LNCAP (cell line): Measurements from ENCODE around the gene CCNG1.

Experiments
- TF ChIP-seq, protein P1 (sequence below): fragments of 450-650 bp; IDR thresholded peaks from 2 replicates; pipeline ENCODE4 v1.5.1; 2017; ENCODE audit warnings: mild to moderate bottlenecking

CCNG1 gene

DNA sequence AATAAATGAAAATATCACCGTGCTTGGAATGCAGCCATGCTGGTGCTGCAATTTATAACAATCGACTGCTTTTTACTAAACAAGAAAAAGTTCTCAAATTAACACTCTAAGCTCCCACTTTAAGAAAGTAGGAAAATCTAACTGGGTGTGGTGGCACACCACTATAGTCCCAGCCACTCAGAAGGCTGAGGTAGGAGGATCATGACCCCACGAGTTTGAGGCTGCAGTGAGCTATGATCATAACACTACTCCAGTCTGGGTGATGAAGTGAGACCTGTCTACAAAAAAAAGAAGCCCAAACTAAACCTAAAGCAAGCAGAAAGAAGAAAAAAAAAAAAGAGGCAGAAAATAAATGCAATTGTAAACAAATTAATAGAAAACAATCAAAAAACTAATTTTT lies 10.5 kb downstream of the CCNG1 start:
- TF ChIP-seq, protein P1, sequence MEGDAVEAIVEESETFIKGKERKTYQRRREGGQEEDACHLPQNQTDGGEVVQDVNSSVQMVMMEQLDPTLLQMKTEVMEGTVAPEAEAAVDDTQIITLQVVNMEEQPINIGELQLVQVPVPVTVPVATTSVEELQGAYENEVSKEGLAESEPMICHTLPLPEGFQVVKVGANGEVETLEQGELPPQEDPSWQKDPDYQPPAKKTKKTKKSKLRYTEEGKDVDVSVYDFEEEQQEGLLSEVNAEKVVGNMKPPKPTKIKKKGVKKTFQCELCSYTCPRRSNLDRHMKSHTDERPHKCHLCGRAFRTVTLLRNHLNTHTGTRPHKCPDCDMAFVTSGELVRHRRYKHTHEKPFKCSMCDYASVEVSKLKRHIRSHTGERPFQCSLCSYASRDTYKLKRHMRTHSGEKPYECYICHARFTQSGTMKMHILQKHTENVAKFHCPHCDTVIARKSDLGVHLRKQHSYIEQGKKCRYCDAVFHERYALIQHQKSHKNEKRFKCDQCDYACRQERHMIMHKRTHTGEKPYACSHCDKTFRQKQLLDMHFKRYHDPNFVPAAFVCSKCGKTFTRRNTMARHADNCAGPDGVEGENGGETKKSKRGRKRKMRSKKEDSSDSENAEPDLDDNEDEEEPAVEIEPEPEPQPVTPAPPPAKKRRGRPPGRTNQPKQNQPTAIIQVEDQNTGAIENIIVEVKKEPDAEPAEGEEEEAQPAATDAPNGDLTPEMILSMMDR: no peak

DNA sequence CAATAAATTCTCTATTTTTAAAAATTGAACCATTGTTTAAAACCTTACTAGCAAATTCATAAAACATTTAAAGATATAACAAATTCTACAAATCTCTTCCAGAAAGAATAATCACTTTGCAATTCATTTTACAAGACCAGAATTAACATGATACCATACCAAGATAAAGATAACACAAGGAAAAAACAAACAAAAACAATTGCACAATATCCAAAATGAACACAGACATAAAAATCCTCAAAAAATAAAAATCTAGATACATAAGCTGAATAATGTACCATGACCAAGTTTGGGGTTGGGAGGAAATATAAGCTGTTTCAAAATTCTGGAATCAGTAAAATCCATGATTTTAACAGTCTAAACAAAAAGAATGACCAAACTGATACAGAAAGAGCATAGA lies 11.1 kb downstream of the CCNG1 start:
- TF ChIP-seq, protein P1: no peak

DNA sequence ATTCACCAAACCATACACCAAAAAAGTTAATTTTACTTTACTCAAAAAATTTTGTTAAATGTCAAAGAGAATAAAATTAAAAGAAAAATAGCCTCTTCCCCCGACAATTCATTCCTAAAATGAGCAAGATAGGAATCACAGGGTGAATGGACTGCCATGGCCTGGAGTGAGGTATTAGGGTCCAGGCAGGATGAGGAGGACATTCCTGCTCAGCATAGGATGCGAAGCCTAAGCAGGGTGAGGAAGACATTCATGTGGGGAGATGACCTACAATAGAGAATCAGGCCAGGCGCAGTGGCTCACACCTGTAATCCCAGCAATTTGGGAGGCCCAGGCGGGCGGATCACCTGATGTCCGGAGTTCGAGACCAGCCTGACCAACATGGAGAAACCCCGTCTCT lies 14.1 kb downstream of the CCNG1 start:
- TF ChIP-seq, protein P1: no peak

DNA sequence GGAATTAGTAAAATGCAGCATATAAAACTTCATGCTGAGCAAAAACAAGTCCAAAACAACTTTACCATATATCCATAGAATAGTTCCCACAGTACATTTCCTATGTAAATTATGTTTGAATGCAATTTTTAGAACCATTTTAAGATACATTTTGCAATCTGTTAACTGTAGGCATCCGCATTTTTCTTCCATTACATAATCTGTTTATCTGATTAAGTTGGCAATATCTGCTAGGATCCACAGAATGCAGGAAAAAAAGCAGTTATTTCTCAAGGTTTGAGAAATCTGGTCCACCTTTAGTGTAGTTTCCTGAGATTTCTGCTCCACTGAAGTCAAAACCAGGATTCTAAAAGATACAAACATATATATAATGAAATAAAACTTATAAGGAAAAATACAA lies 16.3 kb downstream of the CCNG1 start:
- TF ChIP-seq, protein P1: no peak

DNA sequence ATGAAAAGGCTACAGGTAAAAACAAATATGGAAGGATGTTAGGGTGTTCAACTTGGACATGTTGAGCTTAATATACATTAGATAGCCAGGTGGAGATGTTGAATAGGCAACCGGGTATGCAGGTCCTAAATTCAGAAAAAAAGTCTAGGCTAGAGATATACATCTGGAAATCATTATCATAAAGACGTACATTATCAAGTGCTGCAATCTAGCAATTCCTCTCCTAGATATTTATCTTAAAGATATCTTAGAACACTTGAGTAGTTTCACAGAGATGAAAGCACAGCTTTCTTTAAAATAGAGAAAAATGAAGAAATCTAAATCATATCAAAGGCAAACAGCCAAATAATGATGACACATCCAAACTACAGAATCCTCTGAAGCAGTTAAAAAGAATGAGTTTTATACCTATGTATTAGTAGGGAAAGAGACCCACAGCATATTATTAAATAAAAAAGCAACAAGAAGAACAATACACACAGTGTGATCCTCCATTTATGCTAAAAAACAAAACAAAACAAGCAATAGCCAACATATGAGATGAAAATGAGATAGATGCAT lies 18.7 kb downstream of the CCNG1 start:
- TF ChIP-seq, protein P1: no peak

DNA sequence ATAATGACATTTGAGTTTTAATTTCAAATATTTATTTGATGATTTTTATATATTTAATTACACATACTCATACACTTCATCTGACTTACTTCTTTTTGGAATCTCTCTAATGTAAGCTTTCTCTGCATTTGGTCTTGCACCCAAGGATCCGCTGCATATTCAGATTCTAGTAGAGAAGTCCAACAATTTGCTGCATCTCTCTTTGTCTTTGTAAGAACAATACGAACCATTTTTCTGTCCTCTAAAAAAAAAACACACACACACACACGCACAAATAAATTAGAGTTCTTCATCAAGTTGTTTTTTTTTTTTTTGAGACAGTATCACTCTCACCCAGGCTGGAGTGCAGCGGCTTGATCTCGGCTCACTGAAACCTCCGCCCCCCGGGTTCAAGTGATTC lies 19.4 kb downstream of the CCNG1 start:
- TF ChIP-seq, protein P1: no peak

DNA sequence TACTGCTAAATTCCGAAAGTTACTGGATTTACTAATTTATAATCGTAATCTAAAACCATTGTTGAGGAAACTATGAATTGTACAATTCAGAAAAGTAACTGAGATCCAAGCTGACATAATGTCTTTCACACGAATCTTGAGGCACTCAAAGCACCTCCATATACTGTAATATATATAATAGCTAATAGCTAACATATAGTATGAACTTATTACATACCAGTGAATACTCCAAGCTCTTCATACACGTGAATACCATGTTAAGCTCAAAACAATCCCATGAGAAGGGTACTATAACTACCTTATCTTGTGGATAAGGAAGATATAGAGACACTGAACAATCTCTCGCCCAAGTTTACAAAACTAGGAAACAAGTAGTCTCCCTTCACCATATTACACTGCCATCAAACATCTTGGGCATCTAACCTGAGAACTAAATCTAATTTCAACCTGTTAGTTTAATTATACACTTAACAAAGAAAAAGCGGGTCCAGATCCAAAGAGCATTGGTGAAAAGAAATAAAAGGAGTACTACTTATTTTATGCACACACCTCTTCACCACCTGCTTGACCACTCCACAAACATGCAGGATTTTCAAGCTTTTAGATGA lies 21.5 kb downstream of the CCNG1 start:
- TF ChIP-seq, protein P1: no peak

DNA sequence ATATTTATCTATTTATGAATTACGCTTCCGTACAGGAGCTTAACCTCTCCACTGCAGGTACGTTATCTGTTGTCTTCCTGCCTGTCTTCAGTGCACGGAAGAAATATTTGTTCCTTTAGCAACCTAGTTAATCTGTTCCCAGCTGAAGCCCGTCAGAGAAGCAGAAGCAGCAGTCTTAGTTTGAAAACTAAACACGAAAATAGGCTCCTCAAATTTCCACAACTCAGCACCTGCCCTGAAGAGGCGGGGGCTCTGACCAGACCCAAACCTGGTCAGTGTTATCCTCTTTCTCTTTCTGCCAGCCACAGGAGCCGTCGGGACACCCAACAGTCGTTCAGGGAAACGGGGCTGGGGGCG lies 22.0 kb downstream of the CCNG1 start:
- TF ChIP-seq, protein P1: no peak
